Left hindlimb (tissue), 1 donor: Measurements from ENCODE around the gene CRY1.

Source experiments
- DNase-seq: peaks from one replicate; pipeline ENCODE4 v3.0.0-alpha.2; 2018

The CRY1 gene

GRCh38 chr12:106955377-106956047, 137.8 kb downstream of the CRY1 start, which contains the start of gene TMEM263:
TSS of gene TMEM263 (plus strand) at chr12:106955907. CDS start at chr12:106967117, 11,210 bp downstream.
- peak; percentile 99 for DNase-seq

GRCh38 chr12:106954462-106955376, 138.6 kb downstream of the CRY1 start:
- DNase-seq: peak; percentile 68

- no peak for DNase-seq
These were observed 139.7 kb downstream of the CRY1 start for GRCh38 chr12:106953352-106954250.

- no peak for DNase-seq
These were observed 142.8 kb downstream of the CRY1 start for GRCh38 chr12:106950591-106950990.

GRCh38 chr12:106947461-106947860, 145.9 kb downstream of the CRY1 start:
- DNase-seq: no peak

GRCh38 chr12:106945261-106945851, 148.0 kb downstream of the CRY1 start:
- DNase-seq: no peak

GRCh38 chr12:106942775-106943174, 150.6 kb downstream of the CRY1 start:
- DNase-seq: no peak

GRCh38 chr12:106941481-106942156, 151.7 kb downstream of the CRY1 start:
- no peak for DNase-seq
